ENCODE measurements around the gene MEIS1. TPM values are rescaled to one million over a fixed set of nuclear protein-coding genes. Genes with fewer than 3 reads are reported as not detected.

Gene MEIS1
- polyA plus RNA-seq, 2 donors: 16.8 to 30.4 TPM

- WGBS, 2 donors: 94 to 97% methylated on average over 3 of the region's 3 CpGs
- Histone ChIP-seq H3K9me3 (ENCODE audit: control insufficient read depth in 2 of 2, insufficient read depth in 1 of 2, low read depth in 1 of 2, low read length in 1 of 2) (no peaks in the 10 kb centered on the region), H3K4me1 (ENCODE audit: control insufficient read depth in 2 of 2, insufficient read depth in 2 of 2, low read length in 1 of 2) (peaks cover under 1 to 2% of the 10 kb centered on the region in 2 donors), H3K27me3 (ENCODE audit: control insufficient read depth in 1 of 2, insufficient read depth in 2 of 2, low read length in 2 of 2) (no peaks in the 10 kb centered on the region), H3K4me3 (ENCODE audit: low read depth in 1 of 2, low read length in 2 of 2) (no peak overlapping the region), H3K27ac (ENCODE audit: low read depth in 2 of 2, low read length in 1 of 2) (no peak overlapping the region), H3K36me3 (ENCODE audit: control insufficient read depth in 2 of 2, insufficient read depth in 2 of 2, low read length in 1 of 2) (peaks cover 2 to 12% of the 10 kb centered on the region in 2 donors)
Measured at GRCh38 chr2:66530651-66531050, 95.7 kb downstream of the MEIS1 start.

GRCh38 chr2:66531155-66531554 is 96.2 kb downstream of the MEIS1 start:
- Histone ChIP-seq H3K36me3 (ENCODE audit: control insufficient read depth in 2 of 2, insufficient read depth in 2 of 2, low read length in 1 of 2) (peaks cover 2 to 10% of the 10 kb centered on the region in 2 donors), H3K4me3 (ENCODE audit: low read depth in 1 of 2, low read length in 2 of 2) (no peak overlapping the region), H3K9me3 (ENCODE audit: control insufficient read depth in 2 of 2, insufficient read depth in 1 of 2, low read depth in 1 of 2, low read length in 1 of 2) (no peaks in the 10 kb centered on the region), H3K27me3 (ENCODE audit: control insufficient read depth in 1 of 2, insufficient read depth in 2 of 2, low read length in 2 of 2) (no peaks in the 10 kb centered on the region), H3K4me1 (ENCODE audit: control insufficient read depth in 2 of 2, insufficient read depth in 2 of 2, low read length in 1 of 2) (peaks cover 0 to 2% of the 10 kb centered on the region in 2 donors), H3K27ac (ENCODE audit: low read depth in 2 of 2, low read length in 1 of 2) (no peak overlapping the region)
- 97 to 98% methylated on average over 1 of the region's 1 CpG for WGBS, 2 donors

- 87 to 90% methylated on average over 13 of the region's 13 CpGs for WGBS, 2 donors
- peaks cover 0 to 2% of the 10 kb centered on the region in 2 donors for H3K4me1 ChIP-seq (ENCODE audit: control insufficient read depth in 2 of 2, insufficient read depth in 2 of 2, low read length in 1 of 2)
Measured at GRCh38 chr2:66531567-66531966, 96.6 kb downstream of the MEIS1 start.

GRCh38 chr2:66532972-66533868 is 98.3 kb downstream of the MEIS1 start:
- peaks cover 0 to 2% of the 10 kb centered on the region in 2 donors for H3K4me1 ChIP-seq (ENCODE audit: control insufficient read depth in 2 of 2, insufficient read depth in 2 of 2, low read length in 1 of 2)
- no peak overlapping the region for H3K27ac ChIP-seq (ENCODE audit: low read depth in 2 of 2, low read length in 1 of 2)
- 45 to 56% methylated on average over 11 of the region's 11 CpGs for WGBS, 2 donors

More at GRCh38 chr2:66531567-66531966, 96.6 kb downstream of the MEIS1 start:
- H3K36me3 ChIP-seq (ENCODE audit: control insufficient read depth in 2 of 2, insufficient read depth in 2 of 2, low read length in 1 of 2): peaks cover 2 to 10% of the 10 kb centered on the region in 2 donors
- H3K4me3 ChIP-seq (ENCODE audit: low read depth in 1 of 2, low read length in 2 of 2): no peak overlapping the region
- H3K9me3 ChIP-seq (ENCODE audit: control insufficient read depth in 2 of 2, insufficient read depth in 1 of 2, low read depth in 1 of 2, low read length in 1 of 2): no peaks in the 10 kb centered on the region
- no peak overlapping the region for H3K27ac ChIP-seq (ENCODE audit: low read depth in 2 of 2, low read length in 1 of 2)
- no peaks in the 10 kb centered on the region for H3K27me3 ChIP-seq (ENCODE audit: control insufficient read depth in 1 of 2, insufficient read depth in 2 of 2, low read length in 2 of 2)

GRCh38 chr2:66534461-66534860 is 99.5 kb downstream of the MEIS1 start:
- Histone ChIP-seq H3K36me3 (ENCODE audit: control insufficient read depth in 2 of 2, insufficient read depth in 2 of 2, low read length in 1 of 2) (peaks cover 0 to 3% of the 10 kb centered on the region in 2 donors), H3K4me1 (ENCODE audit: control insufficient read depth in 2 of 2, insufficient read depth in 2 of 2, low read length in 1 of 2) (peaks cover 0 to 2% of the 10 kb centered on the region in 2 donors), H3K27ac (ENCODE audit: low read depth in 2 of 2, low read length in 1 of 2) (no peak overlapping the region), H3K9me3 (ENCODE audit: control insufficient read depth in 2 of 2, insufficient read depth in 1 of 2, low read depth in 1 of 2, low read length in 1 of 2) (no peaks in the 10 kb centered on the region), H3K4me3 (ENCODE audit: low read depth in 1 of 2, low read length in 2 of 2) (no peak overlapping the region), H3K27me3 (ENCODE audit: control insufficient read depth in 1 of 2, insufficient read depth in 2 of 2, low read length in 2 of 2) (no peaks in the 10 kb centered on the region)
- WGBS, 2 donors: 79 to 80% methylated on average over 4 of the region's 4 CpGs

More at GRCh38 chr2:66532972-66533868, 98.3 kb downstream of the MEIS1 start:
- Histone ChIP-seq H3K27me3 (ENCODE audit: control insufficient read depth in 1 of 2, insufficient read depth in 2 of 2, low read length in 2 of 2) (no peaks in the 10 kb centered on the region), H3K36me3 (ENCODE audit: control insufficient read depth in 2 of 2, insufficient read depth in 2 of 2, low read length in 1 of 2) (peaks cover 0 to 10% of the 10 kb centered on the region in 2 donors), H3K4me3 (ENCODE audit: low read depth in 1 of 2, low read length in 2 of 2) (no peak overlapping the region), H3K9me3 (ENCODE audit: control insufficient read depth in 2 of 2, insufficient read depth in 1 of 2, low read depth in 1 of 2, low read length in 1 of 2) (no peaks in the 10 kb centered on the region)

GRCh38 chr2:66535574-66536289 is 100.8 kb downstream of the MEIS1 start:
- H3K27ac ChIP-seq (ENCODE audit: low read depth in 2 of 2, low read length in 1 of 2): no peak overlapping the region
- peaks cover 0 to 3% of the 10 kb centered on the region in 2 donors for H3K36me3 ChIP-seq (ENCODE audit: control insufficient read depth in 2 of 2, insufficient read depth in 2 of 2, low read length in 1 of 2)
- WGBS, 2 donors: 52 to 73% methylated on average over 3 of the region's 3 CpGs
- peaks cover 2 to 4% of the 10 kb centered on the region in 2 donors for H3K4me1 ChIP-seq (ENCODE audit: control insufficient read depth in 2 of 2, insufficient read depth in 2 of 2, low read length in 1 of 2)
- H3K9me3 ChIP-seq (ENCODE audit: control insufficient read depth in 2 of 2, insufficient read depth in 1 of 2, low read depth in 1 of 2, low read length in 1 of 2): no peaks in the 10 kb centered on the region
- no peaks in the 10 kb centered on the region for H3K27me3 ChIP-seq (ENCODE audit: control insufficient read depth in 1 of 2, insufficient read depth in 2 of 2, low read length in 2 of 2)
- H3K4me3 ChIP-seq (ENCODE audit: low read depth in 1 of 2, low read length in 2 of 2): no peak overlapping the region

GRCh38 chr2:66536290-66536673 is 101.4 kb downstream of the MEIS1 start:
- Histone ChIP-seq H3K27ac (ENCODE audit: low read depth in 2 of 2, low read length in 1 of 2) (no peak overlapping the region), H3K27me3 (ENCODE audit: control insufficient read depth in 1 of 2, insufficient read depth in 2 of 2, low read length in 2 of 2) (no peaks in the 10 kb centered on the region), H3K9me3 (ENCODE audit: control insufficient read depth in 2 of 2, insufficient read depth in 1 of 2, low read depth in 1 of 2, low read length in 1 of 2) (no peaks in the 10 kb centered on the region), H3K4me3 (ENCODE audit: low read depth in 1 of 2, low read length in 2 of 2) (no peak overlapping the region), H3K4me1 (ENCODE audit: control insufficient read depth in 2 of 2, insufficient read depth in 2 of 2, low read length in 1 of 2) (peaks cover 2 to 4% of the 10 kb centered on the region in 2 donors), H3K36me3 (ENCODE audit: control insufficient read depth in 2 of 2, insufficient read depth in 2 of 2, low read length in 1 of 2) (peaks cover 0 to 3% of the 10 kb centered on the region in 2 donors)
- WGBS, 2 donors: 72 to 74% methylated on average over 2 of the region's 2 CpGs

- Histone ChIP-seq H3K9me3 (ENCODE audit: control insufficient read depth in 2 of 2, insufficient read depth in 1 of 2, low read depth in 1 of 2, low read length in 1 of 2) (no peaks in the 10 kb centered on the region), H3K4me1 (ENCODE audit: control insufficient read depth in 2 of 2, insufficient read depth in 2 of 2, low read length in 1 of 2) (peaks cover 0 to 4% of the 10 kb centered on the region in 2 donors), H3K27ac (ENCODE audit: low read depth in 2 of 2, low read length in 1 of 2) (no peak overlapping the region), H3K27me3 (ENCODE audit: control insufficient read depth in 1 of 2, insufficient read depth in 2 of 2, low read length in 2 of 2) (no peaks in the 10 kb centered on the region), H3K4me3 (ENCODE audit: low read depth in 1 of 2, low read length in 2 of 2) (no peak overlapping the region), H3K36me3 (ENCODE audit: control insufficient read depth in 2 of 2, insufficient read depth in 2 of 2, low read length in 1 of 2) (peaks cover 0 to 2% of the 10 kb centered on the region in 2 donors)
- WGBS, 2 donors: 68 to 80% methylated on average over 2 of the region's 2 CpGs
Measured at GRCh38 chr2:66536997-66537396, 102.1 kb downstream of the MEIS1 start.

GRCh38 chr2:66538291-66538690 is 103.4 kb downstream of the MEIS1 start:
- no peaks in the 10 kb centered on the region for H3K9me3 ChIP-seq (ENCODE audit: control insufficient read depth in 2 of 2, insufficient read depth in 1 of 2, low read depth in 1 of 2, low read length in 1 of 2)
- no peak overlapping the region for H3K27ac ChIP-seq (ENCODE audit: low read depth in 2 of 2, low read length in 1 of 2)
- H3K27me3 ChIP-seq (ENCODE audit: control insufficient read depth in 1 of 2, insufficient read depth in 2 of 2, low read length in 2 of 2): no peaks in the 10 kb centered on the region
- H3K36me3 ChIP-seq (ENCODE audit: control insufficient read depth in 2 of 2, insufficient read depth in 2 of 2, low read length in 1 of 2): peaks cover 0 to 2% of the 10 kb centered on the region in 2 donors
- peaks cover 0 to 4% of the 10 kb centered on the region in 2 donors for H3K4me1 ChIP-seq (ENCODE audit: control insufficient read depth in 2 of 2, insufficient read depth in 2 of 2, low read length in 1 of 2)
- WGBS, 2 donors: 44 to 50% methylated on average over 1 of the region's 1 CpG
- H3K4me3 ChIP-seq (ENCODE audit: low read depth in 1 of 2, low read length in 2 of 2): no peak overlapping the region
